Activated CD8-positive, alpha-beta memory T cell treated with anti-CD3 and anti-CD28 coated beads for 1 hour (primary cell): ENCODE results near the gene CHD9NB.
"Not testable (repeated sequence)": the region's sequence is repeated elsewhere in the genome, so short reads cannot be mapped to it uniquely, and the experiment has no call there.

Experiments used
- DNase-seq, 2 donors: peaks; one replicate each; pipeline ENCODE4 v3.0.0-alpha.2; 2020; ENCODE audit warnings: low read depth in 1 of 2; ENCODE audit errors: extremely low read depth in 1 of 2

Gene CHD9NB

DNA sequence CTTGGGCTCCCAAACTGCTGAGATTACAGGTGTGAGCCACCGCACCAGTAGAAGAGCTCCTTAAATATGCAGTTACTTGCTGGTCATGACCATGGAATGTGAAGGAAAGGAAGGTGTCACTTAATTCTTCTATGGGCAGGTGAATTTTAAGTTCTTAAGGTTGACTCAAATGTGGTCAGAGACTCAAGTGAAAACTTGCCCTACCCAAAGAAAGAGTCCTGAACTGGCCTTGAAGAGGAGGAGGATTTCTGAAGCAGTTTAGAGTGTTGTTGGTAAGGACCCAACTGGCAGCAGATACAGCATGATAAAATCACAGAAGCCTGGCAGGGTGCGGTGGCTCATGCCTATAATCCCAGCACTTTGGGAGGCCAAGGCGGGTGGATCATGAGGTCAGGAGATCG lies 31.4 kb upstream of the CHD9NB start:
- DNase-seq, result no peak

- no peak for DNase-seq
These were observed 30.4 kb upstream of the CHD9NB start for GRCh38 chr16:53083119-53083518.

- no peak for DNase-seq
These were observed 29.8 kb upstream of the CHD9NB start for GRCh38 chr16:53082509-53082908.

GRCh38 chr16:53081686-53082407 lies 29.1 kb upstream of the CHD9NB start:
- DNase-seq, result no peak

- DNase-seq, result no peak
These were observed 28.3 kb upstream of the CHD9NB start for GRCh38 chr16:53081032-53081424.

DNA sequence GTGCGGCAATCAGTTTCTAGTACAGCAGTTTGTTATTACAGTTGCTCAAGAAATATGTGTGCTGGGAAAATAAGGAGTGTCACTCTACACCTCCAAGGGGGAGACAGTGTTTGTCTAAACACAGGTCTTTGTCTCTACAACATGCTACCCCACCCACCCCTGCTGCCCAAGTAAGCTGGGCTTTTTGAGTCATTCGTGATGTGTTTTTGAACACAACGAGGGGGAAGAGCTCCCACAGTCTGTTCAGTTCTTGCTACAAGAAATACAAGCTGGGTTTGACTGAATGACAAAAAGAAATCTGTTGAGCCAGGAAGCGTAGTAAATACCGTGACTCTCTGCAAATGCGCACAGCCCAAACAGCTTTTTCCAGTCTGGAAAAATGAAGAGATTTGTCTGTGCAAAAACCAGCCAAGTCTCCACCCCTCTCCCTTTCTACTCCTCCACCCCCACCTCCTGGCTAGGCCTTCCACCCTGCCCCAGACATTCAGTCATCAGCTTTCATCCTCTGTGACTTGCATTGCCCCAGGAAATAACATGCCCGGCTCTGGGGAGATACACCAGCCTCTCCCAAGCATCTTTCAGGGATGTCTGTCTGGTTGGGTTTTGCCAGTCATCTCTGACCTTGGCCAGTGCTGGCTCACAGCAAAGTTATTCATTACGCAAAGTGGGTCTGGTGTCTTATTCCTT lies 27.8 kb upstream of the CHD9NB start:
- no peak for DNase-seq

GRCh38 chr16:53078765-53079485 lies 26.2 kb upstream of the CHD9NB start:
- no peak for DNase-seq

GRCh38 chr16:53078247-53078646 lies 25.6 kb upstream of the CHD9NB start:
- no peak for DNase-seq

DNA sequence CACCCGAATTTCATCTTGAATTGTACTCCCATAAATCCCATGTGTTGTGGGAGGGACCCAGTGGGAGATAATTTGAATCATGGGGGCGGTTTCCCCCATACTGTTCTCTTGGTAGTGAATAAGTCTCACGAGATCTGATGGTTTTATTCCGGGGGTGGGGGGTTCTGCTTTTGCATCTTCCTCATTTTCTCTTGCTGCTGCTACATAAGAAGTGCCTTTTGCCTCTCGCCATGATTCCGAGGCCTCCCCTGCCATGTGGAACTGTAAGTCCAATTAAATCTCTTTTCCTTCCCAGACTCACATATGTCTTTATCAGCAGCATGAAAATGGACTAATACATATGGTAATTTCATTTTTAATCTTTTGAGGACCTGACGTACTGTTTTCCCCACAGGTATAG lies 22.8 kb upstream of the CHD9NB start:
- DNase-seq, result not testable (repeated sequence)

DNA sequence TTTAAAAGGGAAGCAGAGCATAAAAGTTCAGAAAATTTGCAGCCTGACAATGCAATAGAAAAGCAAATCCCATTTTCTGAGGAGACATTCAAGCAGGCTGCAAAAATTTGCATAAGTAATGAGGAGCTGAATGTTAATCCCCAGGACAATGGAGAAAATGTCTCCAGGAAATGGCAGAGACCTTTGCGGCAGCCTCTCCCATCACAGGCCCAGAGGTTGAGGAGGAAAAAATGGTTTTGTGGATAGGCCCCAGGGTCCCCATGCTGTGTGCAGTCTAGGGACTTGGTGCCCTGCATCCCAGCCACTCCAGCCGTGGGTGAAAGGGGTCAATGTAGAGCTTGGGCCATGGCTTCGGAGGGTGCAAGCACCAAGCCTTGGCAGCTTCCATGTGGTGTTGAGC lies 21.6 kb upstream of the CHD9NB start:
- DNase-seq, result not testable (repeated sequence)

GRCh38 chr16:53073022-53073421 lies 20.3 kb upstream of the CHD9NB start:
- no peak for DNase-seq

GRCh38 chr16:53071748-53072301 lies 19.1 kb upstream of the CHD9NB start:
- DNase-seq, result no peak

DNA sequence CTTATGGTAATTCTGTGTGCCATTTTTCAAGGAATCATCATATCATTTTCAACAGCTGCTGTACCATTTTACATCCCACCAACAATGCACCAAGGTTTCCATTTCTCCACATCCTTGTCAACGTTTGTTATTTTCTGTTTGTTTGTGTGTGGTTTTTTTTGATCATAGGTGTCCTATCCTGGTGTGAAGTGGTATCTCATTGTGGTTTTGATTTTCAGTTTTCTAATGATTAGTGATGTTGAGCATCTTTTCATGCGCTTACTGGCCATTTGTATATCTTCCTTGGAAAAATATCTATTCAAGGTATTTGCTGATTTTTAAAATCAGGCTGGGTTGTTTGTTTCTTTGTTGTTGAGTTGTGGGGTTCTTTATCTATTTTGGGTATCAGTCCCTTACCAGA lies 17.1 kb upstream of the CHD9NB start:
- no peak for DNase-seq

GRCh38 chr16:53068423-53068833 lies 15.7 kb upstream of the CHD9NB start:
- no peak for DNase-seq

DNA sequence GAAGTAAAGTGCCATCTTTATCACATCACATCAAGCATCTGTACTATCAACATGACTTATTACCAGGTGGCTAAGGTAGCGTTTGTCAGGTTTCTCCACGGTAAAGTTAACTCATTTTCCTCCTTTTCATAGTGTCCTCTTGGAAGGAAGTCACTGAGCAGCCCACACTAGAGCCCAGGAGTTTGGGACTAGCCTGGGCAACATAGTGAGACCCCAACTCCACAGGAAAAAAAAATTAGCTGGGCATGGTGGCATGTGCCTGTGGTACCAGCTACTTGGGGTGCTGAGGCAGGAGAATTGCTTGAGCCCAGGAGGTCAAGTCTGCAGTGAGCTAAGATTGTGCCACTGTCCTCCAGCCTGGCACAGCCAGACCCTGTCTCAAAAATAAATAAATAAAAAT lies 15.0 kb upstream of the CHD9NB start:
- no peak for DNase-seq

GRCh38 chr16:53065461-53066061 lies 12.9 kb upstream of the CHD9NB start:
- DNase-seq, result no peak

DNA sequence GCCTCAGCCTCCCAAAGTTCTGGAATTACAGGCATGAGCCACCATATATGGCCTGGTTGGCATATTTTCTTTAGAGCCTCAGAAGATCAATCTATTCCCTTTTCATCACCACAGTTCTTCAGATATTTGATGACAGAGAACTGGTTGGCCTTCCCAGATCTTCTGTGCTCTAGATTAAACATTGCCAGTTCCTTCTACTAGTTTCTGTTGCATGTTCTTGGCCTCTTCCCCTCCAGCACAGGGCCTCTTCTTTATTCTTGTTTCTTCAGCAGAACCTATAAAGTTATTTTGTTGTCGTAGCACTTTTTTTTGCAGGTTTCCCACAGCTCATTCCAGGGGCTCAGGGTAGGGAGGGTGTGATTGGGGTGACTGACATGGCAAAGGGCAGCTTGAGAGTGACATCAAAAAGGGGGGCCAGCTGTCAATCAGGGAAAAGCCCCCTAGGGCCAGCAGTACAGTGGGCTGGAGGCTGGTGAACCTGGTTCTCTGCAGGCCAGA lies 11.4 kb upstream of the CHD9NB start:
- no peak for DNase-seq

GRCh38 chr16:53061701-53062159 lies 9.0 kb upstream of the CHD9NB start:
- DNase-seq, result no peak

GRCh38 chr16:53061256-53061655 lies 8.6 kb upstream of the CHD9NB start:
- no peak for DNase-seq

DNA sequence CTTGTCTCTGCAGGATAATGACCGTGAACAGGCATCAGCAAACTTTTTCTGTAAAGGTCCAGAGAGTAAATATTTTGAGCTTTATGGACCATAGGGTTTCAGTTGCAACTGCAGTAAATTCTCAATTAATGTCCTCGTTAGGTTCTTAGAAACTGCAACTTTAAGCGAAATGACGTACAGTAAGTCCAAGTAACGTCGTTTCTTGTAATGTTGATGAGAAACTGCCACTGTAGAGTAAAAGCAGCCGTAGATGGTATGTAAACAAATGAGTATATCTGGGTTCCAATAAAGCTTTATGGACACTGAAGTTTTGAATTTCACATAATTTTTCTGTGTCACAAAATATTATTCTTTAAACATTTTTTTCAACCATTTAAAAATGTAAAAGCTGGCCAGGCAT lies 7.0 kb upstream of the CHD9NB start:
- no peak for DNase-seq

DNA sequence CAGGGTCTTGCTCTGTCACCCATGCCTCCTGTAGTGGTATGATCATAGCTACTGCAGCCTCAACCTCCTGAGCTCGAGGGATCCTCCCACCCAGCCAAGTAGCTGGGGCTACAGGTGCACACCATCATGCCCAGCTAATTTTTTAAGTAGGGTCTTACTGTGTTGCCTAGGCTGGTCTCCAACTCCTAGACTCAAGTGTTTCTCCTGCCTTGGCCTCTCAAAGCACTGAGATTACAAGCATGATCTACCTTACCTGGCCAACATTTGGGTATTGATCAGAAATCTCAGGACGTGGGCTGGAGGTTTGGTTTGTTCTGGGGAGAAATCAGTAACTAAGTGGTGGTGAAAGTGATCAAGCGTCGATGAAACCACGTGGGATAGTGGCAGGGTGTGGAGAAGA lies 6.2 kb upstream of the CHD9NB start:
- no peak for DNase-seq
